Heart left ventricle (tissue), 13 donors: Measurements from ENCODE around the gene PKD2.

Experiments
- POLR2A ChIP-seq, 2 donors: fragments of 450-650 bp; IDR thresholded peaks; one replicate each; pipeline ENCODE4 v1.6.1; 2017; ENCODE audit warnings: antibody characterized with exemption in 2 of 2, mild to moderate bottlenecking in 2 of 2, moderate library complexity in 2 of 2
- TF ChIP-seq, protein P1 (sequence below), 12 donors: fragments of 200-600 bp; sonication (generic) in 4 of 12; IDR thresholded peaks; one replicate each; pipeline versions ENCODE4 v1.5.0 to v1.8.0; 2018 to 2022; ENCODE audit warnings: antibody characterized with exemption in 12 of 12, mild to moderate bottlenecking in 5 of 12
- donor health status: ischemic (EF 13 %, LVEDD 7.1; RV severe dilation, severe dysfunction).
- donor health status: DM: no; HTN: yes; CAD: no.
- donor health status: DM: no; HTN: no; CAD: no.
- donor health status: ischemic (EF 25% LVEDD 6.9; RV normal size, moderate dysfunction).
- donor health status: ischemic (EF 25% LVEDD 5.7; RV mildly dilated, moderate dysfunction).
- donor health status: ischemic (EF 35%, LVEDD 5.7; RV mildly dilated, moderate dysfunction).
- donor health status: nonischemic (EF 11% LVEDD 7.7; RV severe dilation, severe dysfunction).
- donor health status: DM: yes; HTN: yes; CAD: no.
- donor health status: PGD.
- donor health status: ischemic (EF 29% LVEDD 5.4; RV normal size, mild dysfunction).
- donor health status: nonischemic (EF 23%, LVEDD 6.1; RV moderate dilation, normal function).

DNA sequence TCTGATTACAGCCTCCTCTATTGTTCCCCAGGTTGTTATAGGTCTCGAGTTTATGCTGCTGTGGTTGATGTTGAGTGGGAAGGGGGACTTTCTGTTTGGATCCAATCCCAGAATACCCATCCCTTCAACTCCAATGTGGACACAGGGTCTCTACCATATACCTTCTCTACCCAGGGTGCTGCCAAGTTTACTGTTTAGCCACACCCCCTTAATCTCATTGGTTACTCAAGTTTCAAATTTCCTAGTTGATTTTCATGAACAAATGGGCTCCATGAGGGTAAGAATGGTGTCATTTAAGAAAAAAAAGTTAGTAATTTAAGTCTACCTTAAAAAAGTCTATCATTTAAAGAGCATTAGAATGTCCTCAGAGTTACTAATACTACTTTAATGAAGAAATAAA is 35.6 kb upstream of the PKD2 start:
- TF ChIP-seq, protein P1, sequence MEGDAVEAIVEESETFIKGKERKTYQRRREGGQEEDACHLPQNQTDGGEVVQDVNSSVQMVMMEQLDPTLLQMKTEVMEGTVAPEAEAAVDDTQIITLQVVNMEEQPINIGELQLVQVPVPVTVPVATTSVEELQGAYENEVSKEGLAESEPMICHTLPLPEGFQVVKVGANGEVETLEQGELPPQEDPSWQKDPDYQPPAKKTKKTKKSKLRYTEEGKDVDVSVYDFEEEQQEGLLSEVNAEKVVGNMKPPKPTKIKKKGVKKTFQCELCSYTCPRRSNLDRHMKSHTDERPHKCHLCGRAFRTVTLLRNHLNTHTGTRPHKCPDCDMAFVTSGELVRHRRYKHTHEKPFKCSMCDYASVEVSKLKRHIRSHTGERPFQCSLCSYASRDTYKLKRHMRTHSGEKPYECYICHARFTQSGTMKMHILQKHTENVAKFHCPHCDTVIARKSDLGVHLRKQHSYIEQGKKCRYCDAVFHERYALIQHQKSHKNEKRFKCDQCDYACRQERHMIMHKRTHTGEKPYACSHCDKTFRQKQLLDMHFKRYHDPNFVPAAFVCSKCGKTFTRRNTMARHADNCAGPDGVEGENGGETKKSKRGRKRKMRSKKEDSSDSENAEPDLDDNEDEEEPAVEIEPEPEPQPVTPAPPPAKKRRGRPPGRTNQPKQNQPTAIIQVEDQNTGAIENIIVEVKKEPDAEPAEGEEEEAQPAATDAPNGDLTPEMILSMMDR (IDR thresholded peaks at IDR 0.05), result no peak
- TF ChIP-seq POLR2A (IDR thresholded peaks at IDR 0.05), result no peak
